WTC11 (cell line): ENCODE measurements around the gene ANP32B.

Source experiments
- CTCF ChIP-seq: fragments of 200-600 bp; IDR thresholded peaks from 2 replicates; pipeline ENCODE4 v1.8.0; 2022; ENCODE audit warnings: antibody characterized with exemption
- ESRRA ChIP-seq: sonication (generic); formaldehyde crosslinking; IDR thresholded peaks from 2 replicates; pipeline ENCODE4 v1.8.1; 2022; ENCODE audit warnings: mild to moderate bottlenecking, missing genetic modification reagents, borderline replicate concordance
- TF ChIP-seq, protein P1 (sequence below): sonication (generic); formaldehyde crosslinking; IDR thresholded peaks from 2 replicates; pipeline ENCODE4 v1.8.1; 2023; ENCODE audit warnings: mild to moderate bottlenecking, missing genetic modification reagents, borderline replicate concordance

DNA sequence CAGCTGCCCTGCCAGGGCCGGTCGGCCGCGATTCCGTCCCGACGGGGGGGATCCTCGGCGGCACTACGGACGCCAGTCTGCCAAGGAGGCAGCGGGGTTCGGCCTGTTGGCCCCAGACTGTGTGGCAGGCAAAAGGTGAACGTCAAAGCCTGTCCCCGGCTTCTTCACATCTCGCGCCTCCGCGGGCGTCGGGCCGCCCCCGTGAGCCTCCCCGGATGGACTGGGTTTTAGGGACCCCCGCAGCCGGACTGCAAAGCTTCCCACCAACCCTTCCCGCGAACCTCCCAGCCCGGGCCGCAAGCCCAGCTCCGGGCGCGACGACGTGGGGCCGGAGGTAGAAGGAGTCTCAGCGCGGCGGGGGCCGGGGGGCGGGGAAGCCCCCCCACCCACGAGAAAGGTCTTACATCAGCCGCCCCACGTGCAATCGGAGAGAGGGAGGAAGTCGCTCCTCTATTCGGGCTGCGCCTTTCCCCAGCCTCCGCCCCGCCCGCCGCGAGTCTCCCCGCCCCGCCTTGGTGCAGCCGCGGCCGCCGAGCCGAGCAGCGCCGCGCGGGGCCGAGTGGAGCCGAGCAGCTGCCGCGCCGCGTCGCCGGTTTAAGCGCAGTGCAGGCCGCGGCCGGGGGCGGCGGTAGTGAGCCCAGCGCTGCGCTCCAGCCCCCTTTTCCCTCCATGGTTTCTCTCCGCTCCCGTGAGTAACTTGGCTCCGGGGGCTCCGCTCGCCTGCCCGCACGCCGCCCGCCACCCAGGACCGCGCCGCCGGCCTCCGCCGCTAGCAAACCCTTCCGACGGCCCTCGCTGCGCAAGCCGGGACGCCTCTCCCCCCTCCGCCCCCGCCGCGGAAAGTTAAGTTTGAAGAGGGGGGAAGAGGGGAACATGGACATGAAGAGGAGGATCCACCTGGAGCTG lies at the start of gene ANP32B:
- TF ChIP-seq CTCF (peak; percentile 92), ESRRA (CRISPR knock-in tag) (no peak)
- TF ChIP-seq, protein P1, sequence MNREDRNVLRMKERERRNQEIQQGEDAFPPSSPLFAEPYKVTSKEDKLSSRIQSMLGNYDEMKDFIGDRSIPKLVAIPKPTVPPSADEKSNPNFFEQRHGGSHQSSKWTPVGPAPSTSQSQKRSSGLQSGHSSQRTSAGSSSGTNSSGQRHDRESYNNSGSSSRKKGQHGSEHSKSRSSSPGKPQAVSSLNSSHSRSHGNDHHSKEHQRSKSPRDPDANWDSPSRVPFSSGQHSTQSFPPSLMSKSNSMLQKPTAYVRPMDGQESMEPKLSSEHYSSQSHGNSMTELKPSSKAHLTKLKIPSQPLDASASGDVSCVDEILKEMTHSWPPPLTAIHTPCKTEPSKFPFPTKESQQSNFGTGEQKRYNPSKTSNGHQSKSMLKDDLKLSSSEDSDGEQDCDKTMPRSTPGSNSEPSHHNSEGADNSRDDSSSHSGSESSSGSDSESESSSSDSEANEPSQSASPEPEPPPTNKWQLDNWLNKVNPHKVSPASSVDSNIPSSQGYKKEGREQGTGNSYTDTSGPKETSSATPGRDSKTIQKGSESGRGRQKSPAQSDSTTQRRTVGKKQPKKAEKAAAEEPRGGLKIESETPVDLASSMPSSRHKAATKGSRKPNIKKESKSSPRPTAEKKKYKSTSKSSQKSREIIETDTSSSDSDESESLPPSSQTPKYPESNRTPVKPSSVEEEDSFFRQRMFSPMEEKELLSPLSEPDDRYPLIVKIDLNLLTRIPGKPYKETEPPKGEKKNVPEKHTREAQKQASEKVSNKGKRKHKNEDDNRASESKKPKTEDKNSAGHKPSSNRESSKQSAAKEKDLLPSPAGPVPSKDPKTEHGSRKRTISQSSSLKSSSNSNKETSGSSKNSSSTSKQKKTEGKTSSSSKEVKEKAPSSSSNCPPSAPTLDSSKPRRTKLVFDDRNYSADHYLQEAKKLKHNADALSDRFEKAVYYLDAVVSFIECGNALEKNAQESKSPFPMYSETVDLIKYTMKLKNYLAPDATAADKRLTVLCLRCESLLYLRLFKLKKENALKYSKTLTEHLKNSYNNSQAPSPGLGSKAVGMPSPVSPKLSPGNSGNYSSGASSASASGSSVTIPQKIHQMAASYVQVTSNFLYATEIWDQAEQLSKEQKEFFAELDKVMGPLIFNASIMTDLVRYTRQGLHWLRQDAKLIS (CRISPR knock-in tag), result no peak
